ENCODE results near the gene SCYGR5. TPM values are rescaled to one million over a fixed set of nuclear protein-coding genes. Genes with fewer than 3 reads are reported as not detected.

The SCYGR5 gene
- total RNA-seq, 1 experiment from 2014 or later, result not detected

- Histone ChIP-seq H3K23me2 (ENCODE audit: insufficient read length, low read depth, low read length, poor library complexity, severe bottlenecking) (no peaks in the 10 kb centered on the region), H3K23ac (ENCODE audit: insufficient read length, low read depth, low read length) (no peak overlapping the region), H4K91ac (ENCODE audit: insufficient read length, low read depth, low read length) (no peak overlapping the region), H3K4ac (ENCODE audit: low read depth, low read length) (no peak overlapping the region), H2BK5ac (ENCODE audit: insufficient read length, low read length) (no peak overlapping the region), H3K56ac (ENCODE audit: insufficient read length, low read depth, low read length) (no peak overlapping the region), H4K8ac (replicated peaks; ENCODE audit: insufficient read length, low read depth, low read length) (no peak overlapping the region), H3K4me1 (ENCODE audit: insufficient read depth, low read length) (no peaks in the 10 kb centered on the region), H3K9ac (ENCODE audit: extremely low read depth, insufficient read length, low read length) (no peak overlapping the region), H3K14ac (ENCODE audit: insufficient read depth, low read length) (no peak overlapping the region), H3K27me3 (ENCODE audit: insufficient read depth, low read length) (no peaks in the 10 kb centered on the region), H3K79me2 (ENCODE audit: insufficient read depth, low read length) (no peaks in the 10 kb centered on the region), H4K5ac (ENCODE audit: insufficient read length, low read depth, low read length) (no peak overlapping the region), H3T11ph (ENCODE audit: low read length) (no peak overlapping the region), H2BK120ac (ENCODE audit: low read depth, low read length, poor library complexity, severe bottlenecking) (no peak overlapping the region), H4K20me1 (ENCODE audit: control insufficient read depth, insufficient read depth, insufficient read length) (no peaks in the 10 kb centered on the region), H2BK20ac (ENCODE audit: low read depth, low read length, poor library complexity, severe bottlenecking) (no peak overlapping the region), H2AFZ (ENCODE audit: low read length) (no peak overlapping the region), H3K18ac (ENCODE audit: insufficient read length, low read depth, low read length) (no peak overlapping the region), H3K4me2 (ENCODE audit: insufficient read depth, insufficient read length, low read length) (no peak overlapping the region), H3K9me3 (ENCODE audit: control insufficient read depth, low read depth, low read length) (no peaks in the 10 kb centered on the region), H2AK5ac (ENCODE audit: insufficient read length, low read length) (no peak overlapping the region), H3K27ac (ENCODE audit: insufficient read length, low read depth, low read length) (no peak overlapping the region), H2BK15ac (ENCODE audit: low read depth, low read length) (no peak overlapping the region), H2BK12ac (ENCODE audit: insufficient read length, low read depth, low read length) (no peak overlapping the region), H3K79me1 (ENCODE audit: insufficient read depth, low read depth, low read length, poor library complexity, severe bottlenecking) (no peaks in the 10 kb centered on the region)
- Mint-ChIP-seq H3K36me3 (ENCODE audit: insufficient read depth in 1 of 3, low read depth in 3 of 3) (no peaks in the 10 kb centered on the region), H3K9me3 (no peaks in the 10 kb centered on the region), H3K27me3 (ENCODE audit: low read depth) (no peaks in the 10 kb centered on the region), H3K27ac (no peak overlapping the region), H3K4me1 (no peaks in the 10 kb centered on the region; a peak in 1 of 4 replicates), H3K4me3 (no peak overlapping the region)
- no CpG with 5 or more reads among the region's 1 CpG for WGBS (ENCODE audit: extremely low coverage, insufficient read length, low lambda C conversion rate)
- no peak for DNase-seq
- TF ChIP-seq CTCF (conservative IDR thresholded peaks at IDR 0.05), result no peak
These were observed 12.2 kb upstream of the SCYGR5 start for GRCh38 chr2:227654426-227654825.

Data from H9 (cell line).